Mesendoderm (in vitro differentiated cells): ENCODE results near the gene HGD.
A peak's percentile ranks its signal among the peaks of the same experiment; 100 is the strongest.

Source experiments
- DNase-seq: peaks from one replicate; pipeline ENCODE4 v3.0.0; 2013
- H2AK5ac ChIP-seq: 2 replicates; pipeline ENCODE4 v1.6.1; 2013; ENCODE audit warnings: low read length, inconsistent platforms
- H2BK120ac ChIP-seq: 2 replicates; pipeline ENCODE4 v1.6.1; 2013; ENCODE audit warnings: low read depth, mild to moderate bottlenecking, low read length, moderate library complexity, mixed read lengths
- H2BK15ac ChIP-seq: replicated peaks from 2 replicates; pipeline ENCODE4 v1.6.1; 2013; ENCODE audit warnings: low read depth, mild to moderate bottlenecking, moderate library complexity
- H2BK5ac ChIP-seq: 2 replicates; pipeline ENCODE4 v1.6.1; 2013; ENCODE audit warnings: low read length, inconsistent platforms
- H3K18ac ChIP-seq: 2 replicates; pipeline ENCODE4 v1.6.1; 2013; ENCODE audit warnings: mild to moderate bottlenecking, low read length, mixed read lengths
- H3K23ac ChIP-seq: one replicate; pipeline ENCODE4 v1.6.1; 2013; ENCODE audit warnings: low read length
- H3K27ac ChIP-seq: 2 replicates; pipeline ENCODE4 v1.5.1; 2013; ENCODE audit warnings: low read depth, mild to moderate bottlenecking, inconsistent platforms, low read length, moderate library complexity
- H3K27me3 ChIP-seq: 2 replicates; pipeline ENCODE4 v1.6.1; 2013; ENCODE audit warnings: low read length, control low read depth, mild to moderate bottlenecking, inconsistent platforms; ENCODE audit not compliant: insufficient read depth, poor library complexity
- H3K36me3 ChIP-seq: 2 replicates; pipeline ENCODE4 v1.6.1; 2013; ENCODE audit warnings: low read length, inconsistent platforms; ENCODE audit not compliant: control insufficient read depth, insufficient read depth
- H3K4ac ChIP-seq: one replicate; pipeline ENCODE4 v1.6.1; 2013; ENCODE audit warnings: low read depth, mild to moderate bottlenecking, low read length, moderate library complexity
- H3K4me1 ChIP-seq: 2 replicates; pipeline ENCODE4 v1.6.1; 2013; ENCODE audit warnings: low read depth, low read length, inconsistent platforms; ENCODE audit not compliant: control insufficient read depth
- H3K4me2 ChIP-seq: 2 replicates; pipeline ENCODE4 v1.6.1; 2013; ENCODE audit warnings: low read length
- H3K4me3 ChIP-seq: 2 replicates; pipeline ENCODE4 v1.5.1; 2013; ENCODE audit warnings: mild to moderate bottlenecking, low read length
- H3K56ac ChIP-seq: one replicate; pipeline ENCODE4 v1.6.1; 2013; ENCODE audit warnings: low read length
- H3K79me1 ChIP-seq: 2 replicates; pipeline ENCODE4 v1.6.1; 2013; ENCODE audit warnings: low read length, inconsistent platforms
- H3K79me2 ChIP-seq: 2 replicates; pipeline ENCODE4 v1.6.1; 2013; ENCODE audit warnings: mild to moderate bottlenecking, low read length; ENCODE audit not compliant: control insufficient read depth, insufficient read depth
- H3K9ac ChIP-seq: 2 replicates; pipeline ENCODE4 v1.6.1; 2013; ENCODE audit warnings: low read length, inconsistent platforms
- H4K5ac ChIP-seq: one replicate; pipeline ENCODE4 v1.6.1; 2013; ENCODE audit warnings: low read length
- H4K8ac ChIP-seq: one replicate; pipeline ENCODE4 v1.6.1; 2013; ENCODE audit warnings: low read depth, mild to moderate bottlenecking, control low read depth, low read length, moderate library complexity
- WGBS: extraction: QIAGEN DNeasy Blood & Tissue Kit; methylation state at CpG from one replicate; pipeline ENCODE4 v1.1.7; 2013; ENCODE audit warnings: low lambda C conversion rate, missing lambda C conversion rate; ENCODE audit not compliant: insufficient coverage; ENCODE audit errors: extremely low coverage; 5-methylcytosine and 5-hydroxymethylcytosine counted together

Gene HGD

GRCh38 chr3:120681506-120682038 is 467 bp downstream of the HGD start:
- Histone ChIP-seq H3K4ac (no peak overlapping the region), H3K4me3 (no peak overlapping the region), H3K79me2 (no peaks in the 10 kb centered on the region), H3K27me3 (no peaks in the 10 kb centered on the region), H3K27ac (no peak overlapping the region), H3K18ac (no peak overlapping the region), H3K36me3 (no peaks in the 10 kb centered on the region), H3K79me1 (no peaks in the 10 kb centered on the region), H3K4me2 (no peak overlapping the region), H4K5ac (no peak overlapping the region), H3K9ac (no peak overlapping the region), H2BK5ac (no peak overlapping the region), H2BK120ac (no peak overlapping the region), H3K4me1 (peaks cover 6% of the 10 kb centered on the region), H3K56ac (no peak overlapping the region), H2BK15ac (no peak overlapping the region), H4K8ac (no peak overlapping the region), H2AK5ac (no peak overlapping the region), H3K23ac (no peak overlapping the region)
- no CpG with 5 or more reads among the region's 4 CpGs for WGBS
- no peak for DNase-seq

GRCh38 chr3:120681018-120681417 is 1.0 kb downstream of the HGD start:
- H3K27ac ChIP-seq = no peak overlapping the region
- no peaks in the 10 kb centered on the region for H3K36me3 ChIP-seq
- H3K4ac ChIP-seq = no peak overlapping the region
- no peak overlapping the region for H3K56ac ChIP-seq
- H2BK5ac ChIP-seq = no peak overlapping the region
- H3K4me2 ChIP-seq = no peak overlapping the region
- H3K79me1 ChIP-seq = no peaks in the 10 kb centered on the region
- no peak overlapping the region for H3K4me3 ChIP-seq
- H3K4me1 ChIP-seq = peaks cover 6% of the 10 kb centered on the region
- H2AK5ac ChIP-seq = no peak overlapping the region
- no peak overlapping the region for H3K9ac ChIP-seq
- no peak overlapping the region for H3K23ac ChIP-seq
- H2BK120ac ChIP-seq = no peak overlapping the region
- no peaks in the 10 kb centered on the region for H3K27me3 ChIP-seq
- H2BK15ac ChIP-seq = no peak overlapping the region
- H3K18ac ChIP-seq = no peak overlapping the region
- no peak overlapping the region for H4K8ac ChIP-seq
- H4K5ac ChIP-seq = no peak overlapping the region
- no peak for DNase-seq
- no peaks in the 10 kb centered on the region for H3K79me2 ChIP-seq
- WGBS = no CpG with 5 or more reads among the region's 2 CpGs

- Histone ChIP-seq H3K56ac (no peak overlapping the region), H3K4me3 (no peak overlapping the region), H3K36me3 (no peaks in the 10 kb centered on the region), H3K18ac (no peak overlapping the region), H3K23ac (no peak overlapping the region), H3K4me1 (peaks cover 6% of the 10 kb centered on the region), H3K79me1 (no peaks in the 10 kb centered on the region), H3K79me2 (no peaks in the 10 kb centered on the region), H3K9ac (no peak overlapping the region), H2BK5ac (peak overlapping the region; percentile 62), H2AK5ac (no peak overlapping the region), H3K4me2 (no peak overlapping the region), H2BK120ac (no peak overlapping the region), H3K27ac (no peak overlapping the region), H4K8ac (no peak overlapping the region), H4K5ac (no peak overlapping the region), H3K4ac (no peak overlapping the region), H3K27me3 (no peaks in the 10 kb centered on the region), H2BK15ac (peak overlapping the region; percentile 47)
- 100% methylated on average over 1 of the region's 3 CpGs for WGBS
- no peak for DNase-seq
These were observed 1.7 kb downstream of the HGD start for GRCh38 chr3:120680193-120680894.

GRCh38 chr3:120678984-120679383 is 3.1 kb downstream of the HGD start:
- Histone ChIP-seq H3K56ac (no peak overlapping the region), H3K23ac (no peak overlapping the region), H4K5ac (no peak overlapping the region), H2BK15ac (peak overlapping the region; percentile 94), H3K79me2 (no peaks in the 10 kb centered on the region), H2BK120ac (no peak overlapping the region), H3K36me3 (no peaks in the 10 kb centered on the region), H2AK5ac (no peak overlapping the region), H2BK5ac (no peak overlapping the region), H3K27ac (peak overlapping the region; percentile 70), H3K4me2 (no peak overlapping the region), H3K4me3 (no peak overlapping the region), H3K9ac (no peak overlapping the region), H3K4ac (no peak overlapping the region), H3K4me1 (peaks cover 6% of the 10 kb centered on the region), H3K27me3 (no peaks in the 10 kb centered on the region), H3K79me1 (no peaks in the 10 kb centered on the region), H4K8ac (no peak overlapping the region), H3K18ac (no peak overlapping the region)
- no peak for DNase-seq
- no CpG with 5 or more reads among the region's 3 CpGs for WGBS

- Histone ChIP-seq H3K9ac (peak overlapping the region; percentile 10), H2AK5ac (no peak overlapping the region), H4K5ac (no peak overlapping the region), H2BK15ac (no peak overlapping the region), H3K18ac (peak overlapping the region; percentile 81), H3K27ac (peak overlapping the region; percentile 70), H2BK120ac (no peak overlapping the region), H3K56ac (peak overlapping the region; percentile 44), H2BK5ac (peak overlapping the region; percentile 64), H4K8ac (no peak overlapping the region), H3K36me3 (no peaks in the 10 kb centered on the region), H3K79me2 (no peaks in the 10 kb centered on the region), H3K4ac (peak overlapping the region; percentile 49), H3K27me3 (no peaks in the 10 kb centered on the region), H3K4me1 (peaks cover 3% of the 10 kb centered on the region), H3K79me1 (no peaks in the 10 kb centered on the region), H3K4me2 (no peak overlapping the region), H3K4me3 (no peak overlapping the region), H3K23ac (no peak overlapping the region)
- peak; percentile 74 for DNase-seq
- no CpG with 5 or more reads among the region's 6 CpGs for WGBS
These were observed 3.6 kb downstream of the HGD start for GRCh38 chr3:120678331-120678947.
